Measurements from ENCODE around the gene SNCB.

The SNCB gene

GRCh38 chr5:176675676-176676360, 45.5 kb upstream of the SNCB start:
- DNase-seq, result no peak
- no peaks in the 10 kb centered on the region for H3K27me3 ChIP-seq
- H3K4me1 ChIP-seq, result peaks cover 12% of the 10 kb centered on the region
- no peaks in the 10 kb centered on the region for H3K9me3 ChIP-seq
- H3K4me3 ChIP-seq (ENCODE audit: low read depth, low read length), result no peak overlapping the region
- peak; percentile 61 for TF ChIP-seq CTCF (IDR thresholded peaks at IDR 0.05; ENCODE audit: low read depth, low read length)
- H3K36me3 ChIP-seq, result no peaks in the 10 kb centered on the region

GRCh38 chr5:176674799-176675198, 44.5 kb upstream of the SNCB start:
- peaks cover 12% of the 10 kb centered on the region for H3K4me1 ChIP-seq
- no peak overlapping the region for H3K4me3 ChIP-seq (ENCODE audit: low read depth, low read length)
- no peaks in the 10 kb centered on the region for H3K9me3 ChIP-seq
- no peaks in the 10 kb centered on the region for H3K27me3 ChIP-seq
- H3K36me3 ChIP-seq, result no peaks in the 10 kb centered on the region
- TF ChIP-seq CTCF (IDR thresholded peaks at IDR 0.05; ENCODE audit: low read depth, low read length), result no peak
- DNase-seq, result no peak

GRCh38 chr5:176673651-176674583, 43.6 kb upstream of the SNCB start:
- H3K9me3 ChIP-seq, result no peaks in the 10 kb centered on the region
- no peaks in the 10 kb centered on the region for H3K27me3 ChIP-seq
- H3K36me3 ChIP-seq, result no peaks in the 10 kb centered on the region
- H3K4me3 ChIP-seq (ENCODE audit: low read depth, low read length), result no peak overlapping the region
- peaks cover 12% of the 10 kb centered on the region for H3K4me1 ChIP-seq
- no peak for TF ChIP-seq CTCF (IDR thresholded peaks at IDR 0.05; ENCODE audit: low read depth, low read length)
- no peak for DNase-seq

- no peaks in the 10 kb centered on the region for H3K36me3 ChIP-seq
- H3K4me1 ChIP-seq, result peaks cover 9% of the 10 kb centered on the region
- no peak overlapping the region for H3K4me3 ChIP-seq (ENCODE audit: low read depth, low read length)
- no peaks in the 10 kb centered on the region for H3K9me3 ChIP-seq
- H3K27me3 ChIP-seq, result no peaks in the 10 kb centered on the region
- DNase-seq, result no peak
- TF ChIP-seq CTCF (IDR thresholded peaks at IDR 0.05; ENCODE audit: low read depth, low read length), result no peak
Observed at GRCh38 chr5:176671890-176672747, 41.8 kb upstream of the SNCB start.

GRCh38 chr5:176671399-176671798, 41.1 kb upstream of the SNCB start:
- Histone ChIP-seq H3K27me3 (no peaks in the 10 kb centered on the region), H3K36me3 (no peaks in the 10 kb centered on the region), H3K4me1 (peaks cover 2% of the 10 kb centered on the region), H3K9me3 (no peaks in the 10 kb centered on the region), H3K4me3 (ENCODE audit: low read depth, low read length) (no peak overlapping the region)
- TF ChIP-seq CTCF (IDR thresholded peaks at IDR 0.05; ENCODE audit: low read depth, low read length), result no peak
- DNase-seq, result no peak
